GM18909 (cell line): Measurements from ENCODE around the gene IP6K2.
"Not testable (repeated sequence)": the region's sequence is repeated elsewhere in the genome, so short reads cannot be mapped to it uniquely, and the experiment has no call there.

Experiments
- ATAC-seq: cut with Tn5 transposase; IDR thresholded peaks from one replicate; pipeline ENCODE4 v1.9.1; 2021; ENCODE audit warnings: mild to moderate bottlenecking; ENCODE audit not compliant: unreplicated experiment, poor library complexity

Gene IP6K2

DNA sequence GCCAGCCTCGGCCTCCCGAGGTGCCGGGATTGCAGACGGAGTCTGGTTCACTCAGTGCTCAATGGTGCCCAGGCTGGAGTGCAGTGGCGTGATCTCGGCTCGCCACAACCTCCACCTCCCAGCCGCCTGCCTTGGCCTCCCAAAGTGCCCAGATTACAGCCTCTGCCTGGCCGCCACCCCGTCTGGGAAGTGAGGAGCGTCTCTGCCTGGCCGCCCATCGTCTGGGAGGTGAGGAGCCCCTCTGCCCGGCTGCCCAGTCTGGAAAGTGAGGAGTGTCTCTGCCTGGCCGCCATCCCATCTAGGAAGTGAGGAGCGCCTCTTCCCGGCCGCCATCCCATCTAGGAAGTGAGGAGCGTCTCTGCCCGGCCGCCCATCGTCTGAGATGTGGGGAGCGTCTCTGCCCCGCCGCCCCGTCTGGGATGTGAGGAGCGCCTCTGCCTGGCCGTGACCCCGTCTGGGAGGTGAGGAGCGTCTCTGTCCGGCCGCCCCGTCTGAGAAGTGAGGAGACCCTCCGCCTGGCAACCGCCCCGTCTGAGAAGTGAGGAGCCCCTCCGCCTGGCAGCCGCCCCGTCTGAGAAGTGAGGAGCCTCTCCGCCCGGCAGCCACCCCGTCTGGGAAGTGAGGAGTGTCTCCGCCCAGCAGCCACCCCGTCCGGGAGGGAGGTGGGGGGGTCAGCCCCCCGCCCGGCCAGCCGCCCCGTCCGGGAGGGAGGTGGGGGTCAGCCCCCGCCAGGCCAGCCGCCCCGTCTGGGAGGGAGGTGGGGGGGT lies 16.9 kb upstream of the IP6K2 start:
- ATAC-seq, result not testable (repeated sequence)

DNA sequence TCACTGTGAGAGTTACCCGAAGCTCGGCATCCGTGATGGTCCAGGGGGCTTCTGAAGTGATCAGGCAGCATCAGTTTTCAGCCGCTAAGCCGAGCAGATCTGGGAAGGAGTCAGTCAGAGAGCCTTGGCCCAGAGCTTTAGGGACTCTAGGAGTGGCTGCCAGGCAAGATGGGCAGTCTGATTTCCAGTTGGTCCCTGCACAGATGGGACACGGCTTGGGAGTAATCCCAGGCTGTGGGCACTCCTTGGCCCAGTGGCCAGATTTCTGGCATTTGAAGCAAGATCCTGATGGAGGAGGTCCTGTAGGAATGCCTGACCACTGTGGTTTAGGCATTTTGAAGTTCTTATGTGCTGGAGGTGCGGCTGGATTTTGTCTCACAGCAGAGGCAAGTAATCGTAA lies 10.5 kb upstream of the IP6K2 start:
- ATAC-seq, result no peak

GRCh38 chr3:48725185-48725855 lies 8.3 kb upstream of the IP6K2 start:
- not testable (repeated sequence) for ATAC-seq

- ATAC-seq, result no peak
Observed at GRCh38 chr3:48723725-48724124, 6.7 kb upstream of the IP6K2 start.

DNA sequence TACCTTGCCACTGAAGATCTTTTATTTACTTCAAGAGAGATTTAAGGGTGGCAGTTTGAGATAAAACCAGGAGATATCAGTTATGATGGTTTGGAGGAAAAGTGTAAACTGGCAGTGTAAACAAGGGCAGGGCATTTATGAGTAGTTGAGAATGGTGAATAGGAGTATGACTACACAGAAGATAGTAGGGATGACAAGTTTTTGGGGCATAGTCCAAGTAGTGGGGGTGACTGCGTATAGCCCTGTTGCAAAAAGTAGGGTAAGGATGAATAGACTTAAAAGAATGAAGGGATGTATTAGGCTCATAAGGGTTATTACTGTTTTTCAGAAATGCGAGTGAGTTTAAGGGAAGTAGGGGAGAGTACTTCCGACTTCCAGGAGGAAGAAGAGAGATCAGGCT lies 6.3 kb upstream of the IP6K2 start:
- not testable (repeated sequence) for ATAC-seq

DNA sequence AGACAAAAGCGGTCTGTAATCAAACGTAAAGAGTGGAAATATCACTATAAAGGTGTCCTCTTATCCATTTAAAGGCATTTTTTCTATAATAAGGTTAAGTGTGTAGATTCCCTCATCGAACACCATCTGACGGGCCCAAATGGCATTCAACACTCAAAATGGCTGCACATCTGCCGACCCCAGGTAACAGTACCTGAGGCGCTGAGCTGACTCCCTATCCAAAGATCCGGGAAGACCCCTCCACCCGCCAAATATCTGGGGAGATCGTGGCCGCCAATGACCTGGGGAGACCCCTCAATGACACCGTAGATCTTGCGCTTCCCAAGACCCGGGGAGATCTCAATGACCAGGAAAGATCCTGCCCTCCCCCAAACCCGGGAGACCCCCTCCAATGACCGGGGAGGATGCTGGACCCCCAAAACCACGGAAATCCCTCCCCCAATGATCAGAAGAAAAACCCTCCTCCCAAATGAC lies 476 bp downstream of the IP6K2 start:
- no peak for ATAC-seq

DNA sequence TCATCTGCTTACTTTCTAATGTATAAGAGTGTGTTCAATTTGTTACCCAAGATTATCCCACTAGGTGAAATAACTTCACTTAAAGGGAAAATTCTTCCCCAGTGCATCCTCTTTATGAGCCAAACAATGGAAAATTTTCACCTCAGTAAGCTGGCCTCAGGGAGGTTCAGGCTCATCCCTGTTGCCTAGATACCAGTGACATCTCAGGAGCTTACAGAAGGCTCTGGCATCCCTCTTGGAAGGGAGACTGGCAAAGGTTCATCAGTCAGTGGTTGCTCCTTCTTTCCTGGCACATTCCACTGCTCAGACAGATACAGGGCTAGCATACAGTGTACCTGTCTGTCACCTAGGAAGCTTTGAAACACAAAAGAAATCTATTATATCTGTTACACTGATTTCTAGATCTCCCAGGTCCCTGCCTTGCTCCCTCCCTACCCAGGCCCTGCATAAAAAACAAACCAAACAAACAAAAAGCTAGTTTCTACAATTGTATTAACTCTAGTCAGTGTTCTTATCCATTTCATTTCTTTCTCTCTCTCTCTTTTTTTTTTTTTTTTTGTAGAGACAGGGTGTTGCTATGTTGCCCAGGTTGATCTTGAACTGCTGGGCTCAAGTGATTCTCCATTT lies 1.7 kb downstream of the IP6K2 start:
- no peak for ATAC-seq

GRCh38 chr3:48711727-48712126 lies 5.3 kb downstream of the IP6K2 start:
- ATAC-seq, result no peak

GRCh38 chr3:48709051-48709461 lies 8.0 kb downstream of the IP6K2 start:
- no peak for ATAC-seq

- no peak for ATAC-seq
Observed at GRCh38 chr3:48708481-48708889, 8.5 kb downstream of the IP6K2 start.

GRCh38 chr3:48707157-48707556 lies 9.9 kb downstream of the IP6K2 start:
- ATAC-seq, result no peak

GRCh38 chr3:48702320-48702920 lies 14.6 kb downstream of the IP6K2 start:
- ATAC-seq, result no peak

- ATAC-seq, result no peak
Observed at GRCh38 chr3:48700731-48701405, 16.2 kb downstream of the IP6K2 start.

GRCh38 chr3:48698891-48699290 lies 18.1 kb downstream of the IP6K2 start:
- ATAC-seq, result no peak

GRCh38 chr3:48697952-48698351 lies 19.1 kb downstream of the IP6K2 start:
- no peak for ATAC-seq

- no peak for ATAC-seq
Observed at GRCh38 chr3:48696601-48697000, 20.4 kb downstream of the IP6K2 start.

GRCh38 chr3:48696156-48696555 lies 20.9 kb downstream of the IP6K2 start:
- ATAC-seq, result no peak

GRCh38 chr3:48695393-48695753 lies 21.6 kb downstream of the IP6K2 start:
- no peak for ATAC-seq

DNA sequence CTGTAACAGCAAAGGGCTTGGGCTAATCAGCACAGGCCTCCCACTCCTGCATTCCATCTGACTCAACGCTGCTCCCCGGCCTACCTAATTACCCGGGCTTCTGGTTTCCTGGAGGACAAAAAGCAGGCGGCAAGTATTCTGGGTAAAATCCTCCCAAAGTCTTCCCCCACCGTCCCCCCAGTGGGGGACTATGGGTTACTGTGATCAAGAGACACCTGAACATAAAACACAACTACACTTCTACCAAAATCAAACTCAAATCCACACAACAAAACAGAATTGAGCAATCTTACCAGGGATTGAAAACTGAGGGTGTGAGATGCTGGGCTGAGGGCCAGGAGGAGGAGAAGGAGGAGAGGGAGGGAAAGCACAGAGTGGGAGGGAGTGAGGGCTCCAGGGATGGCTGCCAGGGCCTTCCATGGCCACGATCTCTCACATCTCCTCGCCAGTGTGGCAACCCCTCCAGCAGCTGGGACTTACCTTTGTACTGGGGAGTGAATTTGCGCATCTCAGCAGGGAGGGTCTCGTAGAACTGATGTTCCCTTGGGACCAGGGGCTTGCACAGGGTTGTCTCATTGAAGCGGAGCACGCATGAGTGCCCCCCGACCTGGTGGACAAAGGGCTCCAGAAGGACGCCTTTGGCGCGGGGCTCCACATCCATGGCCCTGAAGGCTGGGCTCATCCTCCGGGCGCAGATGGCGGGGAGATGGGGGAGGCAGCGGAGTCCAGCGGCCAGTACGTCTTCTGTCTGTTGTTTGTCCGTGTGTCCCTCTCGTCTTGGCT lies 22.2 kb downstream of the IP6K2 start:
- ATAC-seq, result no peak

DNA sequence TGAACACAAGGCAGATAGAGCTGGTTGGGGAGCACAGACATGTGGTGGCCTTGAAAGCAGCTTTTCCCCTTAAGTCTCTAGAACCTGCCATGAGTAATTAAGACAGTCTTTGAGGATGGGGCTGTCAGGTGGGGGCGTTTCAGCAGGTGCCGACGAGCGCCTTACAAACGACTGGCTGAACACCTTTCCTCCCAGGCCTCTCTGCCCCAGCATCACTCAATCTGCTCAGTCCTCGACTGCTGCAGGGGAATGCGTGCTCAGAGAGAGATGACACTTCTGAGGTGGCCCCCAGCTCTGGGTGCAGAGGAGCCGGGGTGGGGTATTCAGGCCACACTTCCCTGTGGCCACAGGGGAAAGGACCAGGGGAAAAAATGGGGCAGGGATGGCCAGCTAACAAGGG lies 23.2 kb downstream of the IP6K2 start:
- no peak for ATAC-seq
